ENCODE measurements around the gene STUB1. TPM values are rescaled to one million over a fixed set of nuclear protein-coding genes. Genes with fewer than 3 reads are reported as not detected.

Gene STUB1
- total and polyA plus RNA-seq, 10 of the 15 experiments (the other 5 are each of a cell fraction or from before 2014, with no cell fraction given): 4.2 to 136 (median 67.1) TPM

DNA sequence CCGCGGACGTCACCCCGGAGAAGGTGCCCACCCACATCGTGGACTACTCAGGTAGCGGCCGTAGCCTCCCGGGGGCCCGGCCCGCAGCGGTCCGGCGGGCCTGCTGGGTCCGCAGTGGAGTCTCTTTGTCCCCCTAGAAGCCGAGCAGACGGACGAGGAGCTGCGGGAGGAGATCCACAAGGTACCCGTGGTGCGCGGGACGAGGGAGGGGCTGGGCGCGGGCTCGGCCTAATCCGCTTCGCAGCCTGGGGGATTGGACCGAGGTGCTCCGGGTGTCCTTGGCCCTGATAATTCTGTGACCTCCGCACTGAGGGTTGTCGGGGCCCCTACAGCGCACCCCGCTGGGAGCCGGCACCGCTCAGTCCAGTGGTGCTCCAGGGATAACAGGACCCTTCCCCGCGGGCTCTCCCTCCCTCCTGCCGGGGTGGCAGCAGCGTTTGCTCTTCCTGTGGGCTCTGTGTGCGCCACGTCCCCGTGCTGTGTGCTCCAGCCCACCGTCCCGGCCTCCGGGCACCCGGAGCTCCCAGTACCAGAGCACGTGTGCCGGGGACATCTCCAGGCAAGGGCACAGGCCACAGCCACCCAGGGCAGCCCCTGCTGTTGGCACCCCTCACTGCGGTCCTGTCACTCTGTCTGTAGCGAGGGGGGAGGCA, 11.6 kb upstream of the STUB1 start (continued):
- TF ChIP-seq, protein P1, sequence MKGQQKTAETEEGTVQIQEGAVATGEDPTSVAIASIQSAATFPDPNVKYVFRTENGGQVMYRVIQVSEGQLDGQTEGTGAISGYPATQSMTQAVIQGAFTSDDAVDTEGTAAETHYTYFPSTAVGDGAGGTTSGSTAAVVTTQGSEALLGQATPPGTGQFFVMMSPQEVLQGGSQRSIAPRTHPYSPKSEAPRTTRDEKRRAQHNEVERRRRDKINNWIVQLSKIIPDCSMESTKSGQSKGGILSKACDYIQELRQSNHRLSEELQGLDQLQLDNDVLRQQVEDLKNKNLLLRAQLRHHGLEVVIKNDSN (IDR thresholded peaks at IDR 0.05; ENCODE audit: borderline replicate concordance, extremely low read length, insufficient read depth, low read depth, low read length): no peak
- TF ChIP-seq RFX5 (IDR thresholded peaks at IDR 0.05; ENCODE audit: low read depth, low read length) (no peak), STAT3 (IDR thresholded peaks at IDR 0.05; ENCODE audit: low read depth, low read length) (no peak), ZZZ3 (IDR thresholded peaks at IDR 0.05; ENCODE audit: control insufficient read depth, insufficient read length, low read depth) (no peak), SRF (IDR thresholded peaks at IDR 0.05; ENCODE audit: low read depth in 2 of 2, low read length in 2 of 2) (no peak)
- TF ChIP-seq, protein P2, sequence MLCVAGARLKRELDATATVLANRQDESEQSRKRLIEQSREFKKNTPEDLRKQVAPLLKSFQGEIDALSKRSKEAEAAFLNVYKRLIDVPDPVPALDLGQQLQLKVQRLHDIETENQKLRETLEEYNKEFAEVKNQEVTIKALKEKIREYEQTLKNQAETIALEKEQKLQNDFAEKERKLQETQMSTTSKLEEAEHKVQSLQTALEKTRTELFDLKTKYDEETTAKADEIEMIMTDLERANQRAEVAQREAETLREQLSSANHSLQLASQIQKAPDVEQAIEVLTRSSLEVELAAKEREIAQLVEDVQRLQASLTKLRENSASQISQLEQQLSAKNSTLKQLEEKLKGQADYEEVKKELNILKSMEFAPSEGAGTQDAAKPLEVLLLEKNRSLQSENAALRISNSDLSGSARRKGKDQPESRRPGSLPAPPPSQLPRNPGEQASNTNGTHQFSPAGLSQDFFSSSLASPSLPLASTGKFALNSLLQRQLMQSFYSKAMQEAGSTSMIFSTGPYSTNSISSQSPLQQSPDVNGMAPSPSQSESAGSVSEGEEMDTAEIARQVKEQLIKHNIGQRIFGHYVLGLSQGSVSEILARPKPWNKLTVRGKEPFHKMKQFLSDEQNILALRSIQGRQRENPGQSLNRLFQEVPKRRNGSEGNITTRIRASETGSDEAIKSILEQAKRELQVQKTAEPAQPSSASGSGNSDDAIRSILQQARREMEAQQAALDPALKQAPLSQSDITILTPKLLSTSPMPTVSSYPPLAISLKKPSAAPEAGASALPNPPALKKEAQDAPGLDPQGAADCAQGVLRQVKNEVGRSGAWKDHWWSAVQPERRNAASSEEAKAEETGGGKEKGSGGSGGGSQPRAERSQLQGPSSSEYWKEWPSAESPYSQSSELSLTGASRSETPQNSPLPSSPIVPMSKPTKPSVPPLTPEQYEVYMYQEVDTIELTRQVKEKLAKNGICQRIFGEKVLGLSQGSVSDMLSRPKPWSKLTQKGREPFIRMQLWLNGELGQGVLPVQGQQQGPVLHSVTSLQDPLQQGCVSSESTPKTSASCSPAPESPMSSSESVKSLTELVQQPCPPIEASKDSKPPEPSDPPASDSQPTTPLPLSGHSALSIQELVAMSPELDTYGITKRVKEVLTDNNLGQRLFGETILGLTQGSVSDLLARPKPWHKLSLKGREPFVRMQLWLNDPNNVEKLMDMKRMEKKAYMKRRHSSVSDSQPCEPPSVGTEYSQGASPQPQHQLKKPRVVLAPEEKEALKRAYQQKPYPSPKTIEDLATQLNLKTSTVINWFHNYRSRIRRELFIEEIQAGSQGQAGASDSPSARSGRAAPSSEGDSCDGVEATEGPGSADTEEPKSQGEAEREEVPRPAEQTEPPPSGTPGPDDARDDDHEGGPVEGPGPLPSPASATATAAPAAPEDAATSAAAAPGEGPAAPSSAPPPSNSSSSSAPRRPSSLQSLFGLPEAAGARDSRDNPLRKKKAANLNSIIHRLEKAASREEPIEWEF (IDR thresholded peaks at IDR 0.05; ENCODE audit: insufficient replicate concordance, low read depth, low read length): no peak
- TF ChIP-seq, protein P3, sequence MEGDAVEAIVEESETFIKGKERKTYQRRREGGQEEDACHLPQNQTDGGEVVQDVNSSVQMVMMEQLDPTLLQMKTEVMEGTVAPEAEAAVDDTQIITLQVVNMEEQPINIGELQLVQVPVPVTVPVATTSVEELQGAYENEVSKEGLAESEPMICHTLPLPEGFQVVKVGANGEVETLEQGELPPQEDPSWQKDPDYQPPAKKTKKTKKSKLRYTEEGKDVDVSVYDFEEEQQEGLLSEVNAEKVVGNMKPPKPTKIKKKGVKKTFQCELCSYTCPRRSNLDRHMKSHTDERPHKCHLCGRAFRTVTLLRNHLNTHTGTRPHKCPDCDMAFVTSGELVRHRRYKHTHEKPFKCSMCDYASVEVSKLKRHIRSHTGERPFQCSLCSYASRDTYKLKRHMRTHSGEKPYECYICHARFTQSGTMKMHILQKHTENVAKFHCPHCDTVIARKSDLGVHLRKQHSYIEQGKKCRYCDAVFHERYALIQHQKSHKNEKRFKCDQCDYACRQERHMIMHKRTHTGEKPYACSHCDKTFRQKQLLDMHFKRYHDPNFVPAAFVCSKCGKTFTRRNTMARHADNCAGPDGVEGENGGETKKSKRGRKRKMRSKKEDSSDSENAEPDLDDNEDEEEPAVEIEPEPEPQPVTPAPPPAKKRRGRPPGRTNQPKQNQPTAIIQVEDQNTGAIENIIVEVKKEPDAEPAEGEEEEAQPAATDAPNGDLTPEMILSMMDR (IDR thresholded peaks at IDR 0.05 in 2 of 3, conservative IDR thresholded peaks at IDR 0.05 in 1 of 3; ENCODE audit: control insufficient read depth in 2 of 3, extremely low read depth in 1 of 3, insufficient read depth in 1 of 3, low read depth in 3 of 3, low read length in 3 of 3): no peak
